Activated T-helper 2 cell treated with anti-CD3 and anti-CD28 coated beads, Interferon-gamma antibody, Interleukin-2, Interleukin-4, amounts not matched to agents 10 μg/mL and 5 μg/mL and 100 μg/mL, durations not matched to agents 14 hours and 24 hours and 36 hours (primary cell): ENCODE measurements around the gene CDH4. TPM values are rescaled to one million over a fixed set of nuclear protein-coding genes. Genes with fewer than 3 reads are reported as not detected.

ENCODE experiments used
- DNase-seq: peaks from one replicate; pipeline ENCODE4 v3.0.0; 2021; ENCODE audit warnings: low spot score
- H3K27ac Mint-ChIP-seq: one replicate; pipeline ENCODE4 v1.8.0; 2021; ENCODE audit warnings: mixed read lengths
- H3K27me3 Mint-ChIP-seq: one replicate; pipeline ENCODE4 v1.8.0; 2021; ENCODE audit warnings: low read depth, mixed read lengths
- H3K36me3 Mint-ChIP-seq: one replicate; pipeline ENCODE4 v1.8.0; 2021; ENCODE audit warnings: low read depth, mixed read lengths
- H3K4me1 Mint-ChIP-seq: one replicate; pipeline ENCODE4 v1.8.0; 2021; ENCODE audit warnings: low read depth, mixed read lengths
- H3K4me3 Mint-ChIP-seq: one replicate; pipeline ENCODE4 v1.8.0; 2021; ENCODE audit warnings: low read depth, mild to moderate bottlenecking, moderate library complexity, mixed read lengths
- H3K9me3 Mint-ChIP-seq: one replicate; pipeline ENCODE4 v1.8.0; 2021; ENCODE audit warnings: mixed read lengths
- intact Hi-C: fragments of 100-400 bp; cut with micrococcal nuclease; formaldehyde crosslinking; loops from one replicate; pipeline ENCODE4 v1.15.1; 2023
- total RNA-seq: library from RNA; stranded (reverse); gene quantifications from 2 replicates; pipeline ENCODE4 v1.2.3, GENCODE V29; 2022

The CDH4 gene
- total RNA-seq, 1 donor from 2014 or later = not detected

- H3K27me3 Mint-ChIP-seq = no peaks in the 10 kb centered on the region
- no peak overlapping the region for H3K4me3 Mint-ChIP-seq
- no peaks in the 10 kb centered on the region for H3K36me3 Mint-ChIP-seq
- H3K27ac Mint-ChIP-seq = no peak overlapping the region
- no peak for DNase-seq
- H3K4me1 Mint-ChIP-seq = no peaks in the 10 kb centered on the region
- no peaks in the 10 kb centered on the region for H3K9me3 Mint-ChIP-seq
- intact Hi-C loops = no loop called here
Measured at GRCh38 chr20:61830241-61830930, 578.3 kb downstream of the CDH4 start.

- H3K27me3 Mint-ChIP-seq = no peaks in the 10 kb centered on the region
- intact Hi-C loops = no loop called here
- H3K9me3 Mint-ChIP-seq = no peaks in the 10 kb centered on the region
- no peaks in the 10 kb centered on the region for H3K4me1 Mint-ChIP-seq
- DNase-seq = no peak
- H3K36me3 Mint-ChIP-seq = no peaks in the 10 kb centered on the region
- no peak overlapping the region for H3K27ac Mint-ChIP-seq
- no peak overlapping the region for H3K4me3 Mint-ChIP-seq
Measured at GRCh38 chr20:61830991-61831390, 578.9 kb downstream of the CDH4 start.

- H3K27me3 Mint-ChIP-seq = no peaks in the 10 kb centered on the region
- H3K9me3 Mint-ChIP-seq = no peaks in the 10 kb centered on the region
- H3K4me3 Mint-ChIP-seq = no peak overlapping the region
- H3K27ac Mint-ChIP-seq = no peak overlapping the region
- no peaks in the 10 kb centered on the region for H3K36me3 Mint-ChIP-seq
- intact Hi-C loops = no loop called here
- no peaks in the 10 kb centered on the region for H3K4me1 Mint-ChIP-seq
- no peak for DNase-seq
Measured at GRCh38 chr20:61832181-61832580, 580.1 kb downstream of the CDH4 start.

- H3K4me1 Mint-ChIP-seq = no peaks in the 10 kb centered on the region
- no peaks in the 10 kb centered on the region for H3K27me3 Mint-ChIP-seq
- no peaks in the 10 kb centered on the region for H3K9me3 Mint-ChIP-seq
Measured at GRCh38 chr20:61833807-61834610, 581.9 kb downstream of the CDH4 start.

GRCh38 chr20:61835301-61835700 is 583.2 kb downstream of the CDH4 start:
- H3K9me3 Mint-ChIP-seq = no peaks in the 10 kb centered on the region
- intact Hi-C loops = no loop called here
- no peak overlapping the region for H3K27ac Mint-ChIP-seq
- no peak for DNase-seq
- no peaks in the 10 kb centered on the region for H3K27me3 Mint-ChIP-seq
- H3K4me3 Mint-ChIP-seq = no peak overlapping the region
- H3K36me3 Mint-ChIP-seq = no peaks in the 10 kb centered on the region
- no peaks in the 10 kb centered on the region for H3K4me1 Mint-ChIP-seq

More at GRCh38 chr20:61833807-61834610, 581.9 kb downstream of the CDH4 start:
- no peaks in the 10 kb centered on the region for H3K36me3 Mint-ChIP-seq
- DNase-seq = no peak
- no peak overlapping the region for H3K27ac Mint-ChIP-seq
- intact Hi-C loops = no loop called here
- H3K4me3 Mint-ChIP-seq = no peak overlapping the region

GRCh38 chr20:61835791-61836350 is 583.8 kb downstream of the CDH4 start:
- intact Hi-C loops = no loop called here
- Mint-ChIP-seq H3K4me1 (no peaks in the 10 kb centered on the region), H3K9me3 (no peaks in the 10 kb centered on the region), H3K36me3 (no peaks in the 10 kb centered on the region), H3K27me3 (no peaks in the 10 kb centered on the region), H3K27ac (no peak overlapping the region), H3K4me3 (no peak overlapping the region)
- no peak for DNase-seq

GRCh38 chr20:61837200-61837599 is 585.1 kb downstream of the CDH4 start:
- intact Hi-C loops = no loop called here
- Mint-ChIP-seq H3K9me3 (no peaks in the 10 kb centered on the region), H3K27me3 (no peaks in the 10 kb centered on the region), H3K4me3 (no peak overlapping the region), H3K36me3 (no peaks in the 10 kb centered on the region), H3K27ac (no peak overlapping the region), H3K4me1 (no peaks in the 10 kb centered on the region)
- no peak for DNase-seq

GRCh38 chr20:61839223-61839911 is 587.3 kb downstream of the CDH4 start:
- Mint-ChIP-seq H3K9me3 (no peaks in the 10 kb centered on the region), H3K27ac (no peak overlapping the region), H3K36me3 (no peaks in the 10 kb centered on the region), H3K4me1 (no peaks in the 10 kb centered on the region), H3K27me3 (no peaks in the 10 kb centered on the region), H3K4me3 (no peak overlapping the region)
- no peak for DNase-seq
- intact Hi-C loops = no loop called here

- intact Hi-C loops = no loop called here
- Mint-ChIP-seq H3K9me3 (no peaks in the 10 kb centered on the region), H3K36me3 (no peaks in the 10 kb centered on the region), H3K27me3 (no peaks in the 10 kb centered on the region), H3K4me1 (no peaks in the 10 kb centered on the region), H3K4me3 (no peak overlapping the region), H3K27ac (no peak overlapping the region)
- DNase-seq = no peak
Measured at GRCh38 chr20:61839912-61840778, 588.1 kb downstream of the CDH4 start.

- Mint-ChIP-seq H3K36me3 (no peaks in the 10 kb centered on the region), H3K27ac (no peak overlapping the region), H3K4me3 (no peak overlapping the region), H3K9me3 (no peaks in the 10 kb centered on the region), H3K4me1 (no peaks in the 10 kb centered on the region), H3K27me3 (no peaks in the 10 kb centered on the region)
- intact Hi-C loops = no loop called here
- DNase-seq = no peak
Measured at GRCh38 chr20:61840779-61841455, 588.9 kb downstream of the CDH4 start.

- intact Hi-C loops = no loop called here
- Mint-ChIP-seq H3K27me3 (no peaks in the 10 kb centered on the region), H3K36me3 (no peaks in the 10 kb centered on the region), H3K4me1 (no peaks in the 10 kb centered on the region), H3K4me3 (no peak overlapping the region), H3K27ac (no peak overlapping the region), H3K9me3 (no peaks in the 10 kb centered on the region)
- no peak for DNase-seq
Measured at GRCh38 chr20:61841551-61841950, 589.5 kb downstream of the CDH4 start.

GRCh38 chr20:61841966-61842365 is 589.9 kb downstream of the CDH4 start:
- DNase-seq = no peak
- intact Hi-C loops = no loop called here
- no peaks in the 10 kb centered on the region for H3K27me3 Mint-ChIP-seq
- H3K9me3 Mint-ChIP-seq = no peaks in the 10 kb centered on the region
- H3K4me1 Mint-ChIP-seq = no peaks in the 10 kb centered on the region
- H3K27ac Mint-ChIP-seq = no peak overlapping the region
- H3K4me3 Mint-ChIP-seq = no peak overlapping the region
- no peaks in the 10 kb centered on the region for H3K36me3 Mint-ChIP-seq
